A549 (cell line): ENCODE data around the gene PMVK.

Experiments used
- RARB ChIP-seq: fragments of 250-450 bp; sonication (Bioruptor Pico); IDR thresholded peaks from 2 replicates; pipeline ENCODE4 v1.8.0; 2021; ENCODE audit warnings: mild to moderate bottlenecking, moderate library complexity
- TF ChIP-seq, protein P1 (sequence below): fragments of >200 bp; sonication (Bioruptor Twin); formaldehyde crosslinking; IDR thresholded peaks from 3 replicates; pipeline ENCODE4 v1.5.1; 2016
- TF ChIP-seq, protein P2 (sequence below): fragments of >200 bp; sonication (Bioruptor Twin); formaldehyde crosslinking; IDR thresholded peaks from 3 replicates; pipeline ENCODE4 v1.6.1; 2016

DNA sequence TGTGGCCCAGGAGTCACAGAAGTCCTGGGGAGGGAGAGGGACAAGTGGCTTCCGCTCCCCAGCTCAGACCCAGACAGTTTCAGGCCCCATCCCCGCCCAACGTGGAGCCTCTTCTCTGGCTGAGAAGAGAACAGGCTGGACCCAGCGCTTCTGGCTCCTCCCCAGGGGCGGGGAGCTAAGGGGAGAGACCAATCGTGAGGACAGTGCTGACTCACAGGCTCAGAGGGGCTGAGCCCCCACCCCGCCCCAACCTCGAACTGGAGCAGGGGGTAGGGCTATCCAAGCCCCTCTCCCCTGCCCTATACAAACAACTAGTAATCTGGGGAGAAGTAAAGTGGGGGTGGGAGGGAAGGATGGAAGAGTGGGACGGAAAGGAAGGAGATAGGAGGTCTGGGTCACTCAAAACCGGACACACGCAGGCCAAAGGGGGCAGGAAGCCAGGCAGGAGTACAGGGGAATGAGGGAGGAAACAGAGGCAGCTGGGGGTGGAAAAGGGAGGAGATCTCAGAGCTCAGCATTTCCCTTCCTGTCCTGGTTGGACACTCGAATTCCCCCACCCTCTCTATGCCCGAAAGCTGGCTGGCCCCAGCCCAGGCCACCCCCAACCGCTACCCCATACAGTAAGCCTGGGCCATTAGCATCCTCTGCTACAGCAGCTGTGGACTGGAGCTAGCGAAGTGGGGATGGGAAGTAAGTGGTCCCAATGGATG, 34.3 kb upstream of the PMVK start, which contains the start of gene SHC1:
- TF ChIP-seq, protein P1, sequence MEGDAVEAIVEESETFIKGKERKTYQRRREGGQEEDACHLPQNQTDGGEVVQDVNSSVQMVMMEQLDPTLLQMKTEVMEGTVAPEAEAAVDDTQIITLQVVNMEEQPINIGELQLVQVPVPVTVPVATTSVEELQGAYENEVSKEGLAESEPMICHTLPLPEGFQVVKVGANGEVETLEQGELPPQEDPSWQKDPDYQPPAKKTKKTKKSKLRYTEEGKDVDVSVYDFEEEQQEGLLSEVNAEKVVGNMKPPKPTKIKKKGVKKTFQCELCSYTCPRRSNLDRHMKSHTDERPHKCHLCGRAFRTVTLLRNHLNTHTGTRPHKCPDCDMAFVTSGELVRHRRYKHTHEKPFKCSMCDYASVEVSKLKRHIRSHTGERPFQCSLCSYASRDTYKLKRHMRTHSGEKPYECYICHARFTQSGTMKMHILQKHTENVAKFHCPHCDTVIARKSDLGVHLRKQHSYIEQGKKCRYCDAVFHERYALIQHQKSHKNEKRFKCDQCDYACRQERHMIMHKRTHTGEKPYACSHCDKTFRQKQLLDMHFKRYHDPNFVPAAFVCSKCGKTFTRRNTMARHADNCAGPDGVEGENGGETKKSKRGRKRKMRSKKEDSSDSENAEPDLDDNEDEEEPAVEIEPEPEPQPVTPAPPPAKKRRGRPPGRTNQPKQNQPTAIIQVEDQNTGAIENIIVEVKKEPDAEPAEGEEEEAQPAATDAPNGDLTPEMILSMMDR: no peak
- TF ChIP-seq RARB (CRISPR knock-in tag): 0 out of 2 replicates have a peak, but pooled peaks have one; percentile 27
- TF ChIP-seq, protein P2, sequence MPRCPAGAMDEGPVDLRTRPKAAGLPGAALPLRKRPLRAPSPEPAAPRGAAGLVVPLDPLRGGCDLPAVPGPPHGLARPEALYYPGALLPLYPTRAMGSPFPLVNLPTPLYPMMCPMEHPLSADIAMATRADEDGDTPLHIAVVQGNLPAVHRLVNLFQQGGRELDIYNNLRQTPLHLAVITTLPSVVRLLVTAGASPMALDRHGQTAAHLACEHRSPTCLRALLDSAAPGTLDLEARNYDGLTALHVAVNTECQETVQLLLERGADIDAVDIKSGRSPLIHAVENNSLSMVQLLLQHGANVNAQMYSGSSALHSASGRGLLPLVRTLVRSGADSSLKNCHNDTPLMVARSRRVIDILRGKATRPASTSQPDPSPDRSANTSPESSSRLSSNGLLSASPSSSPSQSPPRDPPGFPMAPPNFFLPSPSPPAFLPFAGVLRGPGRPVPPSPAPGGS: peak; percentile 79; the same call in 2 of the 3 replicates
